Right cardiac atrium (tissue), 5 donors: Measurements from ENCODE around the gene SNX20. TPM values are rescaled to one million over a fixed set of nuclear protein-coding genes. Genes with fewer than 3 reads are reported as not detected.

Experiments
- ATAC-seq, 2 donors: fragments of 200-7000 bp; cut with Tn5 transposase; one replicate each; pipeline versions ENCODE4 v1.8.0 to v1.9.1; 2020; ENCODE audit warnings: moderate library complexity in 2 of 2, mild to moderate bottlenecking in 1 of 2
- DNase-seq, 3 donors: peaks; one replicate each; pipeline ENCODE4 v3.0.0-alpha.2; 2020
- H3K27ac ChIP-seq: one replicate; pipeline ENCODE4 v1.5.1; 2013; ENCODE audit warnings: mild to moderate bottlenecking, low read length, control low read depth, moderate library complexity
- H3K27me3 ChIP-seq: one replicate; pipeline ENCODE4 v1.6.1; 2013; ENCODE audit not compliant: control insufficient read depth, insufficient read depth
- H3K4me1 ChIP-seq: one replicate; pipeline ENCODE4 v1.6.1; 2013; ENCODE audit warnings: low read length; ENCODE audit not compliant: control insufficient read depth, insufficient read depth
- H3K4me3 ChIP-seq: one replicate; pipeline ENCODE4 v1.5.1; 2013; ENCODE audit warnings: low read length, control low read depth
- H3K9me3 ChIP-seq: one replicate; pipeline ENCODE4 v1.6.1; 2013; ENCODE audit warnings: low read length; ENCODE audit not compliant: control insufficient read depth
- WGBS: extraction: QIAGEN DNeasy Blood & Tissue Kit; methylation state at CpG from one replicate; pipeline ENCODE4 v1.1.7; 2013; 5-methylcytosine and 5-hydroxymethylcytosine counted together
- intact Hi-C, 4 donors: fragments of 100-400 bp; cut with DNase I; formaldehyde crosslinking; loops; one replicate each; pipeline versions ENCODE4 v1.11.0 to v1.14.0; 2022 to 2023
- polyA plus RNA-seq: library from polyadenylated mRNA; stranded (reverse); fragments of 200-250 nt; gene quantifications from one replicate; pipeline ENCODE4 v1.2.3, GENCODE V29; 2013
- total RNA-seq, 4 donors: library from RNA; stranded (reverse); fragmentation: NEBNext Ultra II Directional; extraction: Animal tissue kit (Norgen Biotek cat#: 25700); gene quantifications; one replicate each; pipeline ENCODE4 v1.2.1, GENCODE V29; 2021
- donor health status: healthy with polysubstance abuse.
- donor health status: DM: no; HTN: yes; CAD: no.
- donor health status: DM: no; HTN: no; CAD: no.
- donor health status: DM: no; HTN: yes; CAD: no; lungs with severe emphysema.
- donor health status: DM: yes; HTN: yes; CAD: no.

SNX20 gene
- total and polyA plus RNA-seq, 5 donors = 0.34 to 1.7 (median 1.3) TPM

DNA sequence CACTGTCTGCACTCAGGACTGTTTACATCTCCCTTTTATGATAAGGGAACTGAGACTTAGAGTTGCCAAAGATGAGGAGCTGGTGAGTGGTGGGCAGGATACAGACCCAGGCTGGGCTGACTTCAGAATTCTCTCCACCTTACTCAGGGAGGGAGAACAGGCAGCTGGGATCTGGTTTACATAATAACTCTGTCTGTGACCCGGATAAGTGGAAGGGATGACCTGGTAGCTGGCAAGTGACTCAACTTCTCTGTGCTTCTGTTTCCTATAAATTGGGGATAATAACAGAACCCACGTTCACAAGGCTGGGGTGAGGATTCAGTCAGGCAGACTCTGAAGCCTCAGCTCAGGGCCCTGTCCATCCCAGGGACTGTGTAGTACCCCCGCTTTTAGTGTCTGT, 2.6 kb downstream of the SNX20 start:
- Histone ChIP-seq H3K4me1 (no peaks in the 10 kb centered on the region), H3K9me3 (no peaks in the 10 kb centered on the region), H3K4me3 (no peak overlapping the region), H3K27ac (no peak overlapping the region), H3K27me3 (no peaks in the 10 kb centered on the region)
- 58% methylated on average over 3 of the region's 3 CpGs for WGBS
- no peak for ATAC-seq
- DNase-seq = no peak
- intact Hi-C loops = loop anchor here in 1 of 4 donors (10.0 kb wide), 1 partner anchor 126 kb away; no protein-coding TSS in a partner anchor

DNA sequence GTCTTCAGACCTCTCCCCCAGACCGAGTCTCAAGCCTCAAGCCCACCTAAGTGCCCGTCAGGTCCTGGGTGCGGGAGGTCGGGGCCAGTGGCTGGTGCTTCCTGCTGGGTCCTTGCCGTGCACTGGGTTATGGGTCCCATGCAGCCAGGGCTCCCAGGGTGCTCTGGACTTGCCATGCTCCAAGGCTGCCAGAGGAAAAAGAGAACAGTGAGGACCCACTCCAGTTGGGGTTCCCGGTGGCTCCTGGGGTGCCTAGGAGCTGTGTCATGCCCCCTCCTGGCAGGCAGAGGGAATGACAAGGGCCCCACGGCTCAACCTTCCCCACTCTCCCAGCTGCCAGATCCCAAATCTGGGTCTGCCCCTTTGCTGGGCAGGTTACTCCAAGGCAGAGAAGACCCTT, 3.8 kb downstream of the SNX20 start:
- intact Hi-C loops = loop anchor here in 1 of 4 donors (10.0 kb wide), 1 partner anchor 127 kb away; no protein-coding TSS in a partner anchor
- no peak overlapping the region for H3K4me3 ChIP-seq
- no peaks in the 10 kb centered on the region for H3K4me1 ChIP-seq
- no peaks in the 10 kb centered on the region for H3K27me3 ChIP-seq
- ATAC-seq (no peak), DNase-seq (no peak)
- no peak overlapping the region for H3K27ac ChIP-seq
- no peaks in the 10 kb centered on the region for H3K9me3 ChIP-seq
- 71% methylated on average over 7 of the region's 7 CpGs for WGBS

DNA sequence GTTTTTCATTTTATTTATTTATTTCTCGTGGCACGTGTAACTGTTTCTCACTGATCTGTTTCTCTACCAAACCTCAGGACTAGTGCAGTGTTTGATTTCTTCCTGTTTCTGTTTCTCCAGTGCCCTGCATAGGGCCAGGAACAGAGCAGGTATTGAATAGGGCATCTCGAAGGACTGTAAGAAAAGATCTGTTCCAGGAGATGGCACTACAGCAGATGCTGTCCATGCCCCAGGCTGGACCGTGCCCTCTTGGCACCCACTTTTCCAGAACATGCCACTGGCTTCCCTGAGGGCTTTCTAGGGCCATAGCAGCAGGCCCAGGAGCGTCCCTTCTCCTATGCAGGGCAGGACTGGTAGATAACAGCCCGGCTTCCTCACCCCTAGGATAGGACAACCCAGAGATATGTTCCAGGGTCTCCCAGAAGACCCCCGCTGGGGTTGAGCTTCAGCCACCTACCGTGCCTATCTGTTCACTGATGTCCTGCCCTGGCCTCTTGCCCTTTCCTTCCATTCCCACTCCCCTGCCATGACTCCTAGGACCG, 4.4 kb downstream of the SNX20 start:
- 73% methylated on average over 9 of the region's 9 CpGs for WGBS
- DNase-seq (no peak), ATAC-seq (no peak)
- peaks cover 5% of the 10 kb centered on the region for H3K9me3 ChIP-seq
- intact Hi-C loops = loop anchor here in 1 of 4 donors (10.0 kb wide), 1 partner anchor 128 kb away; no protein-coding TSS in a partner anchor
- no peaks in the 10 kb centered on the region for H3K27me3 ChIP-seq
- H3K27ac ChIP-seq = no peak overlapping the region
- no peak overlapping the region for H3K4me3 ChIP-seq
- H3K4me1 ChIP-seq = no peaks in the 10 kb centered on the region

DNA sequence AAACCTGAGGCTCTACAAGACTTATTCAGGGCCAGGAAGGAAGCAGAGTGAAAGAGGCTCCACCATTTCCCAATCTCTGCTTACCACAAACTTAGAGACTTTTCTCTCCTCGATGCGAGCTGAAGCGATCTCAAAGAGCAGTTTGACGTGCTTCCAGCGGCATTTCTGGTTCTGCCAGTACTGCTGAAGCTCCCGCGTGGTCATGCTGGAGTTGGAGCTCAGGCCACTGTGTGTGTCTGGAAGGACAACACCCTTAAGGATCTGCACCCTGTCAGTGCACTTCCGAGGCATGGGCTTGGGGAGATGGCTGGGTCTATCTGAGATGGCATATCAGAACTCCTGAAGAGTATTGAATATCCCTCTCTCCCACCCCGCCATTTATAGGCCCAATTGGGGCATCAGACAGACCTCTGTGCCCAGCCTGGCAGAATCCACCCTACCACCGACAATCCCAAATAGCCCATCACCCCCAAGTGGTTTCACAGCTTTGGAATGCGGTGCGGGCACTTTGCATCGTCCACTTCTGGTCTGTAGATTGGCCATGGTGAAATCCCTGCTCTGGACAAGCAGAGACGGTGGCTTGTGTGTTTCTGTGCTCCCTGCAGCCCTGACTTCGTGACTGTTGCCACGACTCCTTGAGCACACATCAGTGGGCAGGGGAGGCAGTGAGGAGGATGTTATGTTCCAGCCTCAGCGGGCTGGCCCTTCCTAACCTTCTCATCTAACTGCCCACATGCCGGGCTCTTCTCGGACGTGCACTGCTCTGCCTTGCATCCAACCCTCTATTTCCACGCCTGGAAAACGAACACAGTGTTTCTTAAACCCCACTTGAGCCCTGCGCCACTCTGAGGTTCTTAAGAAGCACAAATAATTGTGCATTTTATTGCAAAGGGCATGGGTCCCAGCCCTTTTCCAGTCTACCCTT, 5.2 kb downstream of the SNX20 start:
- Histone ChIP-seq H3K4me3 (no peak overlapping the region), H3K9me3 (peaks cover 6% of the 10 kb centered on the region), H3K27ac (no peak overlapping the region), H3K27me3 (no peaks in the 10 kb centered on the region), H3K4me1 (no peaks in the 10 kb centered on the region)
- DNase-seq (no peak), ATAC-seq (no peak)
- intact Hi-C loops = loop anchor here in 1 of 4 donors (10.0 kb wide), 1 partner anchor 129 kb away; no protein-coding TSS in a partner anchor
- WGBS = 82% methylated on average over 23 of the region's 23 CpGs

DNA sequence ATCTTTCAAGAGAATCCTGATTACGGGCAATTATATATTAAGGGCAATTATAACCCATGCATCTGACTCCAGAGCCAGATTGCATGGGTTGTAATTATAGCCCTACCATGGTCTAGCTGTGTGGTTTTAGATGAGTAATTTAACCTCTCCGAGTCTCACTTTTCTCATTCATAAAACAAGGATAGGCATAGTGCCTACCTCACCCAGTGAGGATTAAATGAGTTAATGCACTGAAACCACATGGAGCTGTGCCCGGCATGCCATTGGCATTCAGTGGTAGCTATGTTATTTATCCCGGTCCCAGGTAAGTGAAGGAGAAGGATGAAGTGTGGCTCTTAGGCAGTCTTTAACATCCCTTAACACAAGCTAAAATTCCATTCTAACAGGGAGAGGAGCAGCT, 6.3 kb downstream of the SNX20 start:
- WGBS = 90% methylated on average over 4 of the region's 4 CpGs
- Histone ChIP-seq H3K27me3 (no peaks in the 10 kb centered on the region), H3K4me1 (no peaks in the 10 kb centered on the region), H3K9me3 (peaks cover 6% of the 10 kb centered on the region), H3K27ac (no peak overlapping the region), H3K4me3 (no peak overlapping the region)
- intact Hi-C loops = loop anchor here in 1 of 4 donors (10.0 kb wide), 1 partner anchor 130 kb away; no protein-coding TSS in a partner anchor
- DNase-seq = no peak
- no peak for ATAC-seq

DNA sequence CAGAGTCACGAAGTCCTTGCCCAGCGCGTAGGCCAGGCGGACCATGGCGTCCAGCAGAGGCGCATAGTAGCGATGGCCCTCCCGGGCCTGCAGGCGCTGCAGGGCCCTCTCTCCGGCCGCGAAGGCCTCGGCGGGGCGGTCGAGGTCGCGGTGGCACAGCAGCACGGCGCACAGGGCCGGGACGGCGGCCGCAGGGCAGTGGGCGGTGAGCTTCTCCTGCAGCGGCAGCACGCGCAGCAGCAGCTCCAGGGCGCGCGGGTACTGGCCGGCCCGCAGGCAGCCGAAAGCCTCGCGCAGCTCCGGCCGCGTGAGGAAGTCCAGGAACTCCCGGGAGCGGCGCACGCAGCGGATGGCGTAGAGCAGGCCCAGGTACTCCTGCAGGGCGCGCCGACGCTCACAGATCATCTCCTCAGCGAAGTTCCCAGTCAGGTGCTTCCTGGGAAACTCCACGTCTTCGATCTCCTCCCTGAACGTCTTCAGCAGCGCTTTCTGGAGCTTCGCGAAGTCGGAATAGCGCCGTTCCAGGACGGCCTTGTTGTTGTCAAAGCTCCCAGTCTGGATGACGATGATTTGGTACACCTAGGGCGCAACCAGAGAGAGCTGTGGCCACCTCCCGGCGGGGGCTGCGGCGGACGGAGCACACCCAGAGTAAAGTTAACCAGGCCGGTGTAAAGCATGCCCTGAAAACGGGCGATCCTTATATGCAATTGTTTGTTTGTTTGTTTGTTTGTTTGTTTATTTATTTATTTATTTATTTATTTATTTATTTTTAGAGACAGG, 7.4 kb downstream of the SNX20 start:
- H3K27me3 ChIP-seq = no peaks in the 10 kb centered on the region
- intact Hi-C loops = loop anchor here in 1 of 4 donors (10.0 kb wide), 1 partner anchor 131 kb away; no protein-coding TSS in a partner anchor
- WGBS = 42% methylated on average over 70 of the region's 70 CpGs
- no peaks in the 10 kb centered on the region for H3K4me1 ChIP-seq
- no peak overlapping the region for H3K27ac ChIP-seq
- ATAC-seq (no peak), DNase-seq (peak in 1 of 3 donors; percentile 42)
- H3K9me3 ChIP-seq = peaks cover 6% of the 10 kb centered on the region
- no peak overlapping the region for H3K4me3 ChIP-seq

DNA sequence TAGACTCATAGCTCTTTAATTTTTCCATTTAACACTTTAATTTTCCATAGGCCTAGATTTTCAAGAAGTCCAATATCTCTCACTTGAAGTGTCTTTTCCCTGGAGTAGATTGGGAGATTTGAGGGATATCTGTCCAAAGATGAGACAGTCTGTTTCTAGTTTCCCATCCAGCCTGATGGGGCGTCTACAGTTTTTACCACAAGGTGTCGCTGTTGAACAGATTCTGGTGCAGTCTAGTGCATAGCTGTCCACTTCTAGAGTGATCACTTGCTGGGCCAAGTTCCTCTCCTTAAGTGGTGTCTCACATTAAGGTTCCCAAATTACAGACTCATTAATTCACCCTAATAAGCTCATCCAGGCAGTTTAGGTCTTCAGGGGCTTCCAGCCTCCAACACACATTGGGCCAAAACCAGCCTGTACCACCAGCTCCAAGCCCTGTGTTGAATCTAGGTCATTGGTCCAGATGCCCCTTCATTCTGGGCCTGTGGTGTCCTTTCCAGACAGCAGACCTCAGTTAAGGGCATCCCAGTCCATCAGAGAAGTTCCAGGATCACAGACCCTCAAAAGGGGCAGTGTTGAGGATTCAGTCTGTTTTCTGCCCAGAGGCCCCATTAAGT, 9.4 kb downstream of the SNX20 start:
- ATAC-seq (no peak), DNase-seq (no peak)
- intact Hi-C loops = loop anchor here in 1 of 4 donors (10.0 kb wide), 1 partner anchor 133 kb away; no protein-coding TSS in a partner anchor
- H3K4me1 ChIP-seq = no peaks in the 10 kb centered on the region
- no peak overlapping the region for H3K4me3 ChIP-seq
- WGBS = 34% methylated on average over 2 of the region's 2 CpGs
- H3K27me3 ChIP-seq = no peaks in the 10 kb centered on the region
- H3K27ac ChIP-seq = no peak overlapping the region
- H3K9me3 ChIP-seq = peaks cover 6% of the 10 kb centered on the region

DNA sequence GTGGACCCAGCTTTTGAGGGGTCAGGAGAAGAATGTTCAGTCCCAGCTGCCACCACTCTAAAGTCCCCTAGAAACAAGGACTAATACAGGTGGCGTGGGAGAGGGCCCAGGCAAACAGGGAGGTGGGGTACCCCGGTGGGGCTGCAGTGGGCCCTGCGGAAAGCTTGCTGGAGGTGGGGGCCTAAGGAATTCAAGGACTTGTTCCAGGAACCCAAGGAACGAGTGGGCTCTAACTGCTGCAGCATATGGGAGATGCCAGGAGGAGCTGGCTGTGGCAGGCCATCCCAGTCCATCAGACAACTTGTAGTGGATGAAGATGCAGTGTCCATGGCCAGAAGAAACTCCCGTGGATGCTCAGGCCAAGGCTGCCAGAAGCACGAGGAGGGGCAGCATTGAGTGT, 10.6 kb downstream of the SNX20 start:
- no peak for DNase-seq
- 87% methylated on average over 6 of the region's 6 CpGs for WGBS
- intact Hi-C loops = loop anchor here in 1 of 4 donors (10.0 kb wide), 1 partner anchor 134 kb away; no protein-coding TSS in a partner anchor

DNA sequence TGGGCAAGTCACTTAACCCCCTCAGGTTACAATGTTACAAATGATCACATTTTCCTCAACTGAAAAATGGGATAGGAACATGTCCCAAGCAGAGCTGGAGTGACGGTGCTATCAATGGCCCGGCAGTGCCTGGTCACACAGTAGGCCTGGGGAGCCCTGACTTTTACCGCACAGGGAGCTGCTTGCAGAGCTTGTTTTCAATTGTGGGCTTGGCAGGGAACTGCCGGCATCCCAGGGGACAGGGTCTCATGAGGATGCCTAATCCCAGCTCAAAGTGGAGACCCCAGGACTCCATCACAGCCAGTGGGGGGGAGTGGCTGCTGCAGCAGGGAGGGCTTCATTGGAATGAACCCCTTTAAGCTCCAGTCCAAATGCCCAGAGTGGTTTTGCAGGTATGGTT, 11.4 kb downstream of the SNX20 start:
- WGBS = 94% methylated on average over 4 of the region's 4 CpGs
- peaks cover 6% of the 10 kb centered on the region for H3K9me3 ChIP-seq
- H3K27me3 ChIP-seq = no peaks in the 10 kb centered on the region
- no peak overlapping the region for H3K4me3 ChIP-seq
- no peaks in the 10 kb centered on the region for H3K4me1 ChIP-seq
- DNase-seq (no peak), ATAC-seq (no peak)
- H3K27ac ChIP-seq = no peak overlapping the region
- intact Hi-C loops = loop anchor here in 3 of 4 donors (5.0 to 10.0 kb wide), 5 partner anchors 135 to 645 kb away; partner anchors contain the start of gene CNEP1R1 (in 2 of the 3)

More for the DNA sequence above, 10.6 kb downstream of the SNX20 start:
- Histone ChIP-seq H3K4me3 (no peak overlapping the region), H3K9me3 (peaks cover 6% of the 10 kb centered on the region), H3K4me1 (no peaks in the 10 kb centered on the region), H3K27me3 (no peaks in the 10 kb centered on the region), H3K27ac (no peak overlapping the region)
- no peak for ATAC-seq

DNA sequence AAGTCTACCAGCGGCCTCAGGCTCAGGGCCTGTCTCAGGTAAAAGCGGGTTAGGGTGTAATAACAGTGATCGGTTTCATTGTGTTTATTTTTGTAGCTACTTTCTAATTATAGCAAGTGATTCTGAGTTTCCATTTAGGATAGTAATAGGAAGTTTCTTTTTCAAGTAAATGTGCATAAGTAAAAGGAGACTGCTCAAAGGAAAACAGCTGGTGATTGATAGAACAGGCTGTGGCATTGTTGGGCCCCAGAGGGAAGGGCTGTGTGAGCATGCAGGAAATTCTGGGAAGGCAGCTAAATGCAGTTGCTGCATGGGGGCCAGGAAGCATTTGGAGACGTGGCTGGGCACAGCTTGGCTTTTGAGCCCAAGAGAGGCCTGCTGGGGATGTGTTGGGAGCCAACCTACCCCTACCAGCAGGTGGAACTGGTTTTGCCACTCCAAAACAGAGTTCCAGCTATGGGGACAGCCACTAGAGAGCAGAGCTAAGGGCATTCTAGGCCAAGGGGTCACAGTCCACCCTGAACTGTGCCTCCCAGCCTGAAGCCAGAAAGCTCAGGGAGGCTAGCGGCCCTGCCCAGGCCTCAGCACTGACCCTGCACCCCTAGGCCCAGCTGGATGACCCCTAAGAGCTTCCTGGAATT, 12.6 kb downstream of the SNX20 start:
- Histone ChIP-seq H3K27ac (no peak overlapping the region), H3K4me1 (no peaks in the 10 kb centered on the region), H3K9me3 (peaks cover 6% of the 10 kb centered on the region), H3K27me3 (no peaks in the 10 kb centered on the region), H3K4me3 (no peak overlapping the region)
- ATAC-seq (no peak), DNase-seq (no peak)
- intact Hi-C loops = loop anchor here in 3 of 4 donors (5.0 to 10.0 kb wide), 4 partner anchors 296 to 644 kb away; partner anchors contain the start of gene CNEP1R1 (in 2 of the 3)
- WGBS = 68% methylated on average over 5 of the region's 5 CpGs
